Astrocyte (in vitro differentiated cells and primary cell): ENCODE measurements around the gene MAMLD1.

Source experiments
- EZH2 ChIP-seq: IDR thresholded peaks from 2 replicates; pipeline ENCODE4 v1.6.1; 2012; ENCODE audit warnings: mild to moderate bottlenecking, low read length, inconsistent platforms; ENCODE audit not compliant: insufficient read depth
- TF ChIP-seq, protein P1 (sequence below): IDR thresholded peaks from 2 replicates; pipeline ENCODE4 v1.5.1; 2011; ENCODE audit warnings: low read depth, mild to moderate bottlenecking, inconsistent platforms, low read length, moderate library complexity; ENCODE audit not compliant: insufficient read depth

DNA sequence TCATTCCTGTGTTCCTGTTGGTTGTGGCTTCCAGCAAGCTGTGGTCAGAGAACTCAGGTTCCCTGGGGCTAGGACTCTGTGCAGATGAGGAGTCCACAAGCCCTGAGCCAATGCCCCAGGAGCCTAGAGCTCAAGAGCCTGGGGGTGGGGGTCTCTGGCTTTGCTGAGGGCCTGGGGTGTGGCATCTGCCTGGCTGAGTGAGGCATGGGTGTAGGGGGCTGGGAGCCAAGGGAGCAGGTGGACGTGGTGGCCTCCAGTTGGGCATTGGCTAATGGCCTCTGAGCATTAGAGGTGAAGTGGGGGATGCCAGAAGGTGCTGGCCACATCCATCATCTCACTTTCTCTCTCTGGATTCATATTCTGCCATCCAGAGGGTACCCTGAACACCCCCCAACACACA, 5.3 kb upstream of the MAMLD1 start:
- TF ChIP-seq, protein P1, sequence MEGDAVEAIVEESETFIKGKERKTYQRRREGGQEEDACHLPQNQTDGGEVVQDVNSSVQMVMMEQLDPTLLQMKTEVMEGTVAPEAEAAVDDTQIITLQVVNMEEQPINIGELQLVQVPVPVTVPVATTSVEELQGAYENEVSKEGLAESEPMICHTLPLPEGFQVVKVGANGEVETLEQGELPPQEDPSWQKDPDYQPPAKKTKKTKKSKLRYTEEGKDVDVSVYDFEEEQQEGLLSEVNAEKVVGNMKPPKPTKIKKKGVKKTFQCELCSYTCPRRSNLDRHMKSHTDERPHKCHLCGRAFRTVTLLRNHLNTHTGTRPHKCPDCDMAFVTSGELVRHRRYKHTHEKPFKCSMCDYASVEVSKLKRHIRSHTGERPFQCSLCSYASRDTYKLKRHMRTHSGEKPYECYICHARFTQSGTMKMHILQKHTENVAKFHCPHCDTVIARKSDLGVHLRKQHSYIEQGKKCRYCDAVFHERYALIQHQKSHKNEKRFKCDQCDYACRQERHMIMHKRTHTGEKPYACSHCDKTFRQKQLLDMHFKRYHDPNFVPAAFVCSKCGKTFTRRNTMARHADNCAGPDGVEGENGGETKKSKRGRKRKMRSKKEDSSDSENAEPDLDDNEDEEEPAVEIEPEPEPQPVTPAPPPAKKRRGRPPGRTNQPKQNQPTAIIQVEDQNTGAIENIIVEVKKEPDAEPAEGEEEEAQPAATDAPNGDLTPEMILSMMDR: no peak
- no peak for TF ChIP-seq EZH2
